Activated CD4-positive, alpha-beta T cell treated with anti-CD3 and anti-CD28 coated beads, Interleukin-2, amount 10 ng/mL, durations not matched to agents 24 days and 14 days (primary cell): ENCODE data around the gene NKX6-1. TPM values are rescaled to one million over a fixed set of nuclear protein-coding genes. Genes with fewer than 3 reads are reported as not detected.

Experiments used
- DNase-seq: peaks from one replicate; pipeline ENCODE4 v3.0.0; 2022
- H3K27ac Mint-ChIP-seq: one replicate; pipeline ENCODE4 v1.8.0; 2022; ENCODE audit warnings: mild to moderate bottlenecking, mixed read lengths
- H3K27me3 Mint-ChIP-seq: one replicate; pipeline ENCODE4 v1.8.0; 2022; ENCODE audit warnings: mixed read lengths
- H3K36me3 Mint-ChIP-seq: one replicate; pipeline ENCODE4 v1.8.0; 2022; ENCODE audit warnings: low read depth, mild to moderate bottlenecking, mixed read lengths
- H3K4me1 Mint-ChIP-seq: one replicate; pipeline ENCODE4 v1.8.0; 2021; ENCODE audit warnings: mixed read lengths
- H3K4me3 Mint-ChIP-seq: one replicate; pipeline ENCODE4 v1.8.0; 2022; ENCODE audit warnings: mild to moderate bottlenecking, moderate library complexity, mixed read lengths
- H3K9me3 Mint-ChIP-seq: one replicate; pipeline ENCODE4 v1.8.0; 2021; ENCODE audit warnings: mixed read lengths
- intact Hi-C: fragments of 100-400 bp; cut with micrococcal nuclease; formaldehyde crosslinking; loops from one replicate; pipeline ENCODE4 v1.15.1; 2023
- total RNA-seq: library from RNA; stranded (reverse); gene quantifications from 2 replicates; pipeline ENCODE4 v1.2.3, GENCODE V29; 2022

Gene NKX6-1
- total RNA-seq, 1 donor from 2014 or later = not detected

GRCh38 chr4:84481077-84481859 is 17.8 kb downstream of the NKX6-1 start:
- peak; percentile 62 for DNase-seq
- peaks cover 13% of the 10 kb centered on the region for H3K9me3 Mint-ChIP-seq
- H3K4me3 Mint-ChIP-seq = no peak overlapping the region
- H3K27me3 Mint-ChIP-seq = peaks cover 73% of the 10 kb centered on the region
- peaks cover 2% of the 10 kb centered on the region for H3K36me3 Mint-ChIP-seq
- H3K4me1 Mint-ChIP-seq = peaks cover 2% of the 10 kb centered on the region
- H3K27ac Mint-ChIP-seq = no peak overlapping the region
- intact Hi-C loops = loop anchor here (1.0 to 5.0 kb wide), 2 partner anchors 17 to 101 kb away; partner anchors contain the start of gene CDS1

- no peak overlapping the region for H3K4me3 Mint-ChIP-seq
- H3K36me3 Mint-ChIP-seq = peaks cover 2% of the 10 kb centered on the region
- DNase-seq = no peak
- intact Hi-C loops = loop anchor here (5.0 kb wide), 1 partner anchor 102 kb away; the partner anchor contains the start of gene CDS1
- peaks cover 63% of the 10 kb centered on the region for H3K27me3 Mint-ChIP-seq
- H3K27ac Mint-ChIP-seq = no peak overlapping the region
- peaks cover 13% of the 10 kb centered on the region for H3K9me3 Mint-ChIP-seq
- H3K4me1 Mint-ChIP-seq = peaks cover 2% of the 10 kb centered on the region
Observed at GRCh38 chr4:84480082-84480481, 19.0 kb downstream of the NKX6-1 start.

- Mint-ChIP-seq H3K4me3 (no peak overlapping the region), H3K4me1 (peaks cover 2% of the 10 kb centered on the region), H3K27ac (no peak overlapping the region), H3K9me3 (peaks cover 13% of the 10 kb centered on the region), H3K36me3 (peaks cover 2% of the 10 kb centered on the region), H3K27me3 (peaks cover 62% of the 10 kb centered on the region)
- no peak for DNase-seq
- intact Hi-C loops = loop anchor here (5.0 kb wide), 1 partner anchor 103 kb away; the partner anchor contains the start of gene CDS1
Observed at GRCh38 chr4:84479663-84480062, 19.4 kb downstream of the NKX6-1 start.

- DNase-seq = no peak
- peaks cover 47% of the 10 kb centered on the region for H3K27me3 Mint-ChIP-seq
- peaks cover 2% of the 10 kb centered on the region for H3K4me1 Mint-ChIP-seq
- H3K9me3 Mint-ChIP-seq = peaks cover 10% of the 10 kb centered on the region
- H3K27ac Mint-ChIP-seq = no peak overlapping the region
- intact Hi-C loops = no loop called here
- H3K36me3 Mint-ChIP-seq = peaks cover 2% of the 10 kb centered on the region
- H3K4me3 Mint-ChIP-seq = no peak overlapping the region
Observed at GRCh38 chr4:84477738-84478137, 21.4 kb downstream of the NKX6-1 start.

- H3K4me3 Mint-ChIP-seq = no peak overlapping the region
- peaks cover 11% of the 10 kb centered on the region for H3K27me3 Mint-ChIP-seq
- H3K27ac Mint-ChIP-seq = no peak overlapping the region
- no peak for DNase-seq
- H3K9me3 Mint-ChIP-seq = no peaks in the 10 kb centered on the region
- no peaks in the 10 kb centered on the region for H3K36me3 Mint-ChIP-seq
- no peaks in the 10 kb centered on the region for H3K4me1 Mint-ChIP-seq
- intact Hi-C loops = no loop called here
Observed at GRCh38 chr4:84474107-84474506, 25.0 kb downstream of the NKX6-1 start.

GRCh38 chr4:84472154-84472553 is 26.9 kb downstream of the NKX6-1 start:
- no peaks in the 10 kb centered on the region for H3K4me1 Mint-ChIP-seq
- H3K9me3 Mint-ChIP-seq = no peaks in the 10 kb centered on the region
- no peak for DNase-seq
- H3K27ac Mint-ChIP-seq = no peak overlapping the region
- H3K36me3 Mint-ChIP-seq = no peaks in the 10 kb centered on the region
- H3K4me3 Mint-ChIP-seq = no peak overlapping the region
- intact Hi-C loops = no loop called here
- peaks cover 3% of the 10 kb centered on the region for H3K27me3 Mint-ChIP-seq

- Mint-ChIP-seq H3K27ac (no peak overlapping the region), H3K27me3 (peaks cover 2% of the 10 kb centered on the region), H3K4me1 (no peaks in the 10 kb centered on the region), H3K36me3 (no peaks in the 10 kb centered on the region), H3K9me3 (no peaks in the 10 kb centered on the region), H3K4me3 (no peak overlapping the region)
- DNase-seq = no peak
- intact Hi-C loops = no loop called here
Observed at GRCh38 chr4:84470204-84470785, 28.8 kb downstream of the NKX6-1 start.

GRCh38 chr4:84467601-84468000 is 31.5 kb downstream of the NKX6-1 start:
- Mint-ChIP-seq H3K27ac (no peak overlapping the region), H3K27me3 (peaks cover 2% of the 10 kb centered on the region), H3K9me3 (no peaks in the 10 kb centered on the region), H3K36me3 (no peaks in the 10 kb centered on the region), H3K4me1 (no peaks in the 10 kb centered on the region), H3K4me3 (no peak overlapping the region)
- DNase-seq = no peak
- intact Hi-C loops = no loop called here

- no peaks in the 10 kb centered on the region for H3K4me1 Mint-ChIP-seq
- peaks cover 4% of the 10 kb centered on the region for H3K27me3 Mint-ChIP-seq
- DNase-seq = no peak
- no peaks in the 10 kb centered on the region for H3K36me3 Mint-ChIP-seq
- no peak overlapping the region for H3K27ac Mint-ChIP-seq
- no peak overlapping the region for H3K4me3 Mint-ChIP-seq
- H3K9me3 Mint-ChIP-seq = no peaks in the 10 kb centered on the region
- intact Hi-C loops = no loop called here
Observed at GRCh38 chr4:84459783-84460182, 39.3 kb downstream of the NKX6-1 start.

GRCh38 chr4:84456157-84456556 is 42.9 kb downstream of the NKX6-1 start:
- no peaks in the 10 kb centered on the region for H3K4me1 Mint-ChIP-seq
- intact Hi-C loops = no loop called here
- H3K27ac Mint-ChIP-seq = no peak overlapping the region
- DNase-seq = no peak
- peaks cover 6% of the 10 kb centered on the region for H3K27me3 Mint-ChIP-seq
- no peak overlapping the region for H3K4me3 Mint-ChIP-seq
- no peaks in the 10 kb centered on the region for H3K9me3 Mint-ChIP-seq
- no peaks in the 10 kb centered on the region for H3K36me3 Mint-ChIP-seq

- H3K9me3 Mint-ChIP-seq = no peaks in the 10 kb centered on the region
- no peak overlapping the region for H3K4me3 Mint-ChIP-seq
- H3K27me3 Mint-ChIP-seq = peaks cover 3% of the 10 kb centered on the region
- no peaks in the 10 kb centered on the region for H3K36me3 Mint-ChIP-seq
- no peak for DNase-seq
- no peak overlapping the region for H3K27ac Mint-ChIP-seq
- no peaks in the 10 kb centered on the region for H3K4me1 Mint-ChIP-seq
- intact Hi-C loops = no loop called here
Observed at GRCh38 chr4:84455697-84456096, 43.4 kb downstream of the NKX6-1 start.

- no peaks in the 10 kb centered on the region for H3K9me3 Mint-ChIP-seq
- no peak for DNase-seq
- H3K4me3 Mint-ChIP-seq = no peak overlapping the region
- intact Hi-C loops = no loop called here
- no peak overlapping the region for H3K27ac Mint-ChIP-seq
- H3K36me3 Mint-ChIP-seq = no peaks in the 10 kb centered on the region
- no peaks in the 10 kb centered on the region for H3K4me1 Mint-ChIP-seq
- peaks cover 3% of the 10 kb centered on the region for H3K27me3 Mint-ChIP-seq
Observed at GRCh38 chr4:84451546-84451945, 47.5 kb downstream of the NKX6-1 start.

- H3K36me3 Mint-ChIP-seq = no peaks in the 10 kb centered on the region
- H3K27me3 Mint-ChIP-seq = no peaks in the 10 kb centered on the region
- H3K27ac Mint-ChIP-seq = no peak overlapping the region
- no peaks in the 10 kb centered on the region for H3K4me1 Mint-ChIP-seq
- H3K4me3 Mint-ChIP-seq = no peak overlapping the region
- intact Hi-C loops = no loop called here
- no peaks in the 10 kb centered on the region for H3K9me3 Mint-ChIP-seq
- DNase-seq = no peak
Observed at GRCh38 chr4:84443523-84443922, 55.6 kb downstream of the NKX6-1 start.

- H3K4me3 Mint-ChIP-seq = no peak overlapping the region
- no peaks in the 10 kb centered on the region for H3K4me1 Mint-ChIP-seq
- no peaks in the 10 kb centered on the region for H3K36me3 Mint-ChIP-seq
- H3K27me3 Mint-ChIP-seq = no peaks in the 10 kb centered on the region
- no peak overlapping the region for H3K27ac Mint-ChIP-seq
- intact Hi-C loops = no loop called here
- no peaks in the 10 kb centered on the region for H3K9me3 Mint-ChIP-seq
- no peak for DNase-seq
Observed at GRCh38 chr4:84442778-84443177, 56.3 kb downstream of the NKX6-1 start.
